Activated T-cell treated with anti-CD3 and anti-CD28 coated beads for 24 hours (primary cell): ENCODE data around the gene DNAJB9.
"Not testable (repeated sequence)": the region's sequence is repeated elsewhere in the genome, so short reads cannot be mapped to it uniquely, and the experiment has no call there.

ENCODE experiments used
- DNase-seq: peaks from one replicate; pipeline ENCODE4 v3.0.0-alpha.2; 2020; ENCODE audit warnings: low read depth

The DNAJB9 gene

DNA sequence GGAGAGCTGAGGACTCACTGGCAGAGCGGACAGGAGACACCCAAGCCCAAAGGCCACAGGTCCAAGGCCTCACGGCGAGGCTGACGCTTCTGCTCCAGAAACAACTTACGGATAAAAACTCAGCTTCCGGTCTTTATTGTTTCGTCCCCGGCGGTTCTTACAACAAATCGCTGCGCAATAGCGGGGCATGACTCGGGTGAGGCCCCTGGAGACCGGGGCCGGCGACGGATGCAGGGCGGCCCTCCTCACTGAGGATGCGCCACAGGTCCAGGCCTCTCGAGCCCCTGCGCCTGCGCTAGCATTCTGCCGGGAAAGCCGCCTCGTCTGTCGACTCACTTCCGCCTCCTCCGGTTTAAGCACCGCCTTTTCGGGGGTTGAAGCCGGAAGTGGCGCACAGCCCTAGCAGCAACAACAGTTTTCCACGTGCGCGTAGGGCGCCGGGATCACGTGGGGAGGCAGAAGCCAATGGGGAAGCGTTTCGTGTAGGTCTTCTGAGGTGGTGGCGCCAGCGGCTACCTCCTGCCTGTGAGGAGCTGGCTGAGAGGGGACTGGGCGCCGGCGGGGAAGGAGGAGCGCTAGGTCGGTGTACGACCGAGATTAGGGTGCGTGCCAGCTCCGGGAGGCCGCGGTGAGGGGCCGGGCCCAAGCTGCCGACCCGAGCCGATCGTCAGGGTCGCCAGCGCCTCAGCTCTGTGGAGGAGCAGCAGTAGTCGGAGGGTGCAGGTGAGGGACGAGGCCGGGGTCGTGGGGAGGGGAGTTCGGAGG, at the start of gene DNAJB9, which contains the start of gene THAP5:
DNAJB9 (plus strand) TSS at position 494 of the 765 bp plus-strand sequence. CDS start 1,853 bp downstream, outside the sequence.
THAP5 (minus strand) TSS at position 326 of the 765 bp plus-strand sequence; CDS start at position 189, 137 bp downstream.
- peak; percentile 99 for DNase-seq

DNA sequence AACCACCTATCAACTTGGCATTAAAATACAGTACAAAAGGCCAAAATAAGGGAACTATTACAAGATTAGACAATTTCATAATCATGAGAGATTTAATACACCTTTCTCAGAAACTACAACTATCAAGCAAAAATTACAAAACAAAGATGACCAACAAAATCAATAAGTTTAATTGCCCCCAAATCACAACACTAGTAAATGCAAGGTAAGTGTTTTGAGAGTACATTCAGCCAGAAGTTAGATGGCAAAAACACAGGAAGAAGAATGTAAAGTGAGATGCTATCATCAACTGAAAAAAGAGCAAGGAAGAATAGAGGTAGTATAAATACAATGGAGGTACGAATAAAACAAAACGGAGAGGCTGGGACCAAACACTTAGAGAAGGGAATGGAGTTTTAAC, 46.9 kb upstream of the DNAJB9 start:
- DNase-seq, result no peak

DNA sequence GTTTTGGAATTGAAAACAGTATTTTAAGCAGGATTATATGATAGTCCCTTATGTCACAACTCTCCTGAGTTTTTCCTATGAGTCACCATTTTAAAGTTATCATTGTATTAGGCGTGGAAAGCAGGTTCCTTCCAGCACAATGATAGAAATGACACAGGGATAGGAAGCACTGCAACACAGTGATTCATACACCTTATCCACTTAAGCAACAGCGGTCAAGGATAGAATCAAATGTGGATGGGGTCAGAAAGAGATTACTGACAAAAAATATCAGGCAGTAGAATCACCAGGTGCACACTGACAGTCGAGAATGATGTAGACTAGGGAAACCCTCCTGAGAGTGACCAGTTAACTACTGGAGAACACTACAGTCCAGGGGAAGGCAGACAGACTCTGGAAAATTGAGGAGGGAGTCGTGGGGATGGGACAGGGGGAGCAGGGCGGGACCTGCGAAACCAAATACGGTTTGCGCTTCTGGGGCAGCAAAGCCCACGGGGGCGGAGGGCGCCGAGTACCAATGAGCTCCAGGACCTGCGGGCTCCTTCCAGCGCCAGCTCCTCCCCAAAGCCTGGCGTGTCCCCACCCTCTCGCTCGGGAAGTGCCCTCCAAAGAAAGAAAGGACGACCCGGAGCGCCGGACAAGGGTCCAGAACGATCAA, 44.2 kb upstream of the DNAJB9 start:
- DNase-seq, result no peak

DNA sequence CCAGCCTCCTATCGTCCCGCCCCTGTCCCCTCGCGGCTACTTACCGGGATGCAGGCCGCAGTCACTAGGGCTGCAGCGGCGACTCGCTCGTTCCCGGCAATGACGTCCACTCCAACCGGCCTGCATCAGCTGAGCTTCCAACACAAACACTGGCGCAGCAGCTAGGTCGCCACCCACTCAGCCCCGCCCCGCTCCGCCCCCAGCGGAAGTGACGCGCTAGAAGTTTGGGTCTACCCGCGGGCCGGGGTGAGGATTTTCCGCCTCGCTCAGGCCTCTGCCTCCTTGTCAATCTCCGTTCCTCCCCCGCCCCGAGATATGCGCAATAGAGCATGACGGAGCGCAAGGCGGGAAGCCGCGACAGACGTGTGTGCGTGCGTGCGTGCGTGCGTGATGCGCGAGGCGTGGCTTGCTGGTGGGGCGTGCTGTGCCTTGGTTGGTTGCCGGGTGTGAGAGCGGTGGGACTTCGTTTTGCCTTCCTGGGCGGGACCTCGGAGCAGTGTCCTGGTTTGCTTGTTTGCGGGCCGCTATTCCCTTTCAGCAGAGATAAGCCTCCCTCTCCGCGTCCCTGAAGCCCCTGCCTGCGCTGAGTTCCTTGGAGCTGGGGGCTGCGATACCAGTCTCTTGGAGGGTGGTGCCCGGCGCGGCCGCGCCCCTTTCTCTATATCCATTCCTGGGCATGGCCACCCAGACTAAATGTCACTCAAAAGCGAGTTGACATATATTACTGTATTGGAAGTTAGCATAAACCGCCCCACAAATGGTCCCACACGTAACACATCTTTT, 43.5 kb upstream of the DNAJB9 start, which contains the start of gene PNPLA8:
PNPLA8 (minus strand) TSS at position 151 of the 783 bp plus-strand sequence. CDS start 10,644 bp downstream, outside the sequence.
- peak; percentile 100 for DNase-seq

DNA sequence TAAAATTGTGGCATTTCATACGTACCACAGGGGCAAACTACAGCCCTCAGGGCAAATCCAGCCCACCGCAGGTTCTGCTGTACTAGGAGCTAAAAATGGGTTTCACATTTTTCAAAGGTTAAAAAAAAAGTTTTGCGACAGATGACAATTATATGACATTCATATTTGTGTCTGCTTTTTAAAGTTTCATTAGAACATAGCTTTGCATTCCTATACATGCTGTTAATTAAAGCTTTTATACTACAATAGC, 43.0 kb upstream of the DNAJB9 start:
- no peak for DNase-seq

DNA sequence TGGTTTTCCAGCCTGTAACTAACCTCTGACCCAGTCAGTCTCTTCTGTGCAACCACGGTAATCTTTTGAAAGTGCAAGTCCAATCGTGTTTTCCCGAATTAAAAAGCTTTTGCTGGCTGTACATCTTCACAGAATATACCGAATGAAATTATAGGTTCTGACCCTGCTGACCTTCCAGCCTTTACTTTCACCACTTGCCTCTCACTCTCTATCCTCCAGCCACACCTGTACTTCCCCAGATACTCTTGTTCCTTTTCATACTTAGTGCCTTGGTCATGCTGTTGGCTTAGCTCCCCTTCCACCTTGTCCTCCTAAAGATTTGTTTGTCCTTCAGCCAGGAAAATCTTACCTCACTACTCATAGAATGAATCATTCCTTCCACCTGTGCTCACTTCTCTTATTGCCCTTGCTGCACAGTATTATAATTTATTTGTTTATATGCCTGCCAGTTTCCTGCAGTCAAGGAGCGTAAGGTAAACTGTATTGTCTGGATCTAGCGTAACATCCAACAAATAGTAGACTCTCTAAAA, 41.4 kb upstream of the DNAJB9 start:
- DNase-seq, result no peak

DNA sequence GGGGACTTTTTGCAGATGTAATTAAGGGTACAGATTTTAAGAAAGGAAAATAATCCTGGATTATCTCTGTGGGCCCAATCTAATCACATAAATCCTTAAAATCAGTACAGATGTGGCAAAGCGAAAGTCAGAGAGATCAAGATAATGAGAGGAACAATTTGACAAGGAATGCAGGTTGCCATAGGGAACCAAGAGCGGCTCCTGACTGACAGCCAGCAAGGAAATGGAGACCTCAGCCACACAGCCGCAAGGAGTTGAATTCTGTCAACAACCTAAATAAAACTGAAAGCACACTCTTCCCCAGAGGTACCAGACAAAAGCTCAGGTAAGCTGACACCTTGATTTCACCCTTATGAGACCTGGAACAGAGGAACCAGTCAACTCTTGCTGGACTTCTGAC, 40.3 kb upstream of the DNAJB9 start:
- no peak for DNase-seq

DNA sequence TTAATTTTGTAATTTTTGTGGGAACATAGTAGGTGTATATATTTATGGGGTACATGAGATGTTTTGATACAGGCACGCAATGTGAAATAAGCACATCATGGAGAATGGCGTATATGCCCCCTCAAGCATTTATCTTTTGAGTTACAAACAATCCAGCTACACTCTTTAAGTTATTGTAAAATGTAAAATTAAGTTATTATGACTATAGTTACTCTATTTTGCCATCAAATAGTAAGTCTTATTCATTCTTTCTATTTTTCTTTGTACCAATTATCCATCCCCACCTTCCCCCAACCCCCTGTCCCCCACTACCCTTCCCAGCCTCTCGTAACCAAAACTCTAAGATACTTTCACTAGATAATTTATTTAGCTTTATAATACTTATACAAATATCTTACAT, 36.0 kb upstream of the DNAJB9 start:
- DNase-seq, result no peak

DNA sequence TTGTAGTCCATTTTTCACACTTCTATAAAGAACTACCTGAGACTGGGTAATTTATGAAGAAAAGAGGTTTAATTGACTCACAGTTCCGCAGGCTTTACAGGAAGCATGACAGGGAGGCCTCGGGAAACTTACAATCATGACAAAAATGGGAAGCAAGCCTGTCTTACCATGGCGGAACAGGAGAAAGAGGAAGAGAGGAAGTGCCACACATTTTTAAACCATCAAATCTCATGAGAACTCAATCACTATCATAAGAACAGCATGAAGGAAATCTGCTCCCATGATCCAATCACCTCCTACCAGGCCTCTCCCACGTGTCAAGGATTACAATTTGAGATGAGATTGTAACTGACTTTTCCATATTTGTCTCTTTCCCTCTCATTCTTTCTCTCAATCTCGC, 34.4 kb upstream of the DNAJB9 start:
- DNase-seq, result no peak

DNA sequence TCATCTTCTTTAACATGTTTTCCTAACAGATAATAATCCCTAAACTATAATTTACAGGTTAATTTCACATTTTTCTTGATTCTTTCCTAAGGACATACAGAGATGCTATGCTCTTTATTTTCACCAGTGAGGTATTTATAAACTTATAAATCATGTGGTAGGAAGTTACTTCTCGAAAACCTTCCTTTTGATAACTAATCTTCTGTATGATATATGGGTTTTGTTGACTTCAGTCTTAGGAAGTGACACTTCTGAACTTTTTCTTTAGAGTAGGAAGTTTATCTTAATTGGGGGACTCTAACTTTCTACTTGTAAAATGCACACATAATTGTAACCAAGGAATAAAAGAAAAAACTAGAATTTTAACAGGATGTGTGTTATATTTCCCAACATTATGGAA, 33.9 kb upstream of the DNAJB9 start:
- no peak for DNase-seq

DNA sequence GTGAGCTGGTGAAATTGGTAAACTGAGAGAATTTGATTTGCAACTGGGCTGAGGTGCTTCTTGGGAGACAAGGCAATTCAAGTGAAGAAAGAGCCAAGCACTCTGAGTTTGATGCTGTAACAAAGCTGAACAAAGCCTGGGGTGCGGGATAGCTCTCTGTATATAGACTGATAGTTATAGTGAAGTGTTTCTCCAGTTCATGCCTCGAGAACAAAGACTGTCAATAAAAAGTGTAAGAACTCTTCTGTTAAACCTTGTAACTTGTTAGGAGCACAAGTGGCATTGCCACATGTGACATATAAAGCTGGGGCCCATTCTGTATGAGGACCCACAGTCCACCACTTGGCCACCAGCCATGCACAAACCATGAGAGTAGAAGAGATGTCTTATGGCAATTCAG, 32.4 kb upstream of the DNAJB9 start:
- no peak for DNase-seq

DNA sequence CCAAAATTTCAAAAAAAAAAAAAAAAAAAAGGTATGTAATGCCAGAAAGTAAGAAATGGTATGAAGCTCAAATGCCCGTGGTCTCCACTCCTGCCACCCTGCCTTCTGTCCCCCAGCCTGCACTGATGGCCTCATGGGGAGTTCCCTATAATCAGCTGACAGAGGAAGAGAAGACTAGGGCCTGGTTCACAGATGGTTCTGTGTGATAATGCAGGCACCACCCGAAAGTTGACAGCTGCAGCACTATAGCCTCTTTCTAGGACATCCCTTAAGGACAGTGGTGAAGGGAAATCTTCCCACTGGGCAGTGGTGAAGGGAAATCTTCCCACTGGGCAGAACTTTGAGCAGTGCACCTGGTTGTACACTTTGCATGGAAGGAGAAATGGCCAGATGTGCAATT, 31.4 kb upstream of the DNAJB9 start:
- not testable (repeated sequence) for DNase-seq

DNA sequence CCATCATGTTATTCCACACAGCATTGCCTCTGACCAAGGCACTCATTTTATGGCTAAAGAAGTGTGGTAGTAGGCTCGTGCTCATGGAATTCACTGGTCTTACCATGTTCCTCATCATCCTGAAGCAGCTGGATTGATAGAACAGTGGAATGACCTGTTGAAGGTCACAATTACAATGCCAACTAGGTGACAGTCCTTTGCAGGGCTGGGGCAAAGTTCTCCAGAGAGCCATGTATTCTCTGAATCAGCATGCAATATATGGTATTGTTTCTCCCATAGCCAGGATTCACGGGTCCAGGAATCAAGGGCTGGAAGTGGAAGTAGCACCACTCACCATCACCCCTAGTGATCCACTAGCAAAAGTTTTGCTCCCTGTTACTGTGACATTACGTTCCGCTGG, 31.0 kb upstream of the DNAJB9 start:
- DNase-seq, result not testable (repeated sequence)

DNA sequence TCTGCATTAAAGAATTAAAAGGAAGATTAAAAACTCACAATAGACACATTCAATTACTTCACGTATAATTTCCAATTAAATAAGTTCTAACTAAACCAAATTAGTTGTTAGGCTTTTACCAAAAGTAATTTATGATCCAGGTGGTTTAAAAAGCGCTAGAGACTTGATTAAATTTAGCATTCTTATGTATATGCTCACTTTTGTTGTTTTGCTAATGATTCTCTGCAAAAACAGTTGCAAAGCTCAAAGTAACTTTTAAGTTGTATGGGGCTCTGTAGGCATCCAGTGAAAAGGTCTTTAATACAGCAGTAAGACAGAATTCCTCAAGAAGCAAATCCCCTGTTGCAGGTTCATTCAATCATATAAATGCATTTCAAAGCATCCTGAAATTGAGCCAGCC, 28.2 kb upstream of the DNAJB9 start:
- DNase-seq, result no peak

DNA sequence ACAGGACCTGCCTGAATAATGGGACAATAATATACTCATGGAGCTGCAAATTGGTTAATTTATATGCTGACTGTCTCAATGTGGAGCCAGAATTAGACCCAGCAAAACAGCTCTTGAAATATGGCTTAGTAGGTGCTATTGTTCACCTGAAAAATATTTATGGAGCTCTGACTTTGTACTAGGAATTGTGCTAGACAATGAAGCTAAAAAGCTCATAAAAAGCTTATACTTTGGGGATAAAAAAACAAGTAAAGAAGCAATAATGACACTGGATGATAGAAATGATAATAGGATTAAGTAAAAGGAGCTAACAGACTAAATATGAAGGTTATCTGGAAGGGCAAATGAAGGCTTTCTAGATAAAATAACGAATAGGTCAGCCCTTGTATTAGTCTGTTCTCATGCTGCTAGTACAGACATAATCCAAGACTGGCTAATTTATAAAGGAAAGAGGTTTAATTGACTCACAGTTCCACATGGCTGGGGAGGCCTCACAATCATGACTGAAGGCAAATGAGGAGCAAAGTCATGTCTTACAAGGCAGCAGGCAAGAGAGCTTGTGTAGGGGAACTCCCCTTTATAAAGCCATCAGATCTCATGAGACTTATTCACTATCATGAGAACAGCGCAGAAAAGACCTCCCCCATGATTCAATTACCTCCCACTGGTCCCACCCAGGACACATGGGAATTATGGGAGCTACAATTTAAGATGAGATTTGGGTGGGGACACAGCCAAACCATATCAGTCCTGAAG, 21.4 kb upstream of the DNAJB9 start:
- not testable (repeated sequence) for DNase-seq

DNA sequence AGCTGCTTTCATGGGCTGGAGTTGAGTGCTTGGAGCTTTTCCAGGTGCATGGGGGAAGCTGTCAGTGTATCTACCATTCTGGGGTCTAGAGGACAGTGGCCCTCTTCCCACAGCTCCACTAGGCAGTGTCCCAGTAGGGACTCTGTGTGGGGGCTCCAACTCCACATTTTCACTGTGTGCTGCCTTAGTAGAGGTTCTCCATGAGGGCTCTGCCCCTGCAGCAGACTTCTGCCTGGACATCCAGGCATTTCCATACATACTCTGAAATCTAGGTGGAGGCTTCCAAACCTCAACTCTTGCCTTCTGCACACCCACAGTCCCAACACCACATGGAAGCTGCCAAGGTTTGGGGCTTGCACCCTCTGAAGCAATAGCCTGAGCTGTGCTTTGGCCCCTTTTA, 13.0 kb upstream of the DNAJB9 start:
- not testable (repeated sequence) for DNase-seq

DNA sequence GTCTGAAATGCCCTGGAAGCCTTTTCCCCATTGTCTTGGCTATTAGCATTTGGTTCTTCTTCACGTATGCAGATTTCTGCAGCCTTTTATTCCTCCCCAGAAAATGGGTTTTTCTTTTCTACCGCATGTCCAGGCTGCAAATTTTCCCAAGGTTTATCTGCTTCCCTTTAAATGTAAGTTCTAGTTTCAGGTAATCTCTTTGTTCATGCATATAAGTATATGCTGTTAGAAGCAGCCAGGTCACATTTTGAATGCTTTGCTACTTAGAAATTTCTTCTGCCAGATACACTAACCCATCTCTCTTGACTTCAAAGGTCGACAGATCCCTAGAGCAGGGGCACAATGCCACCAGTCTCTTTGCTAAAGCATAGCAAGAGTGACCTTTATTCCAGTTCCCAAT, 12.5 kb upstream of the DNAJB9 start:
- no peak for DNase-seq

DNA sequence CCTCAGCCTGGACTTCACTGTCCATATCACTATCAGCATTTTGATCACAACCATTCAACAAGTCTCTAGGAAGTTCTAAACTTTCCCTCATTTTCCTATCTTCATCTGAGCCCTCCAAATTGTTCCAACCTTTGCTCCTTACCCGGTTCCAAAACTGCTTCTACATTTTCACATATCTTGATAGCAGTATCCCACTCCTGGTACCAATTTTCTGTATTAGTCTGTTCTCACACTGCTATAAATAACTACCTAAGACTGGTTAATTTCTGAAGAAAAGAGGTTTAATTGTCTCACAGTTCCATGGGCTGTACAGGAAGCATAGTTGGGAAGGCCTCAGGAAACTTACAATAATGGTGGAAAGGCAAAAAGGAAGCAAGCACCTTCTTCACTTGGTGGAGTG, 12.1 kb upstream of the DNAJB9 start:
- DNase-seq, result no peak

DNA sequence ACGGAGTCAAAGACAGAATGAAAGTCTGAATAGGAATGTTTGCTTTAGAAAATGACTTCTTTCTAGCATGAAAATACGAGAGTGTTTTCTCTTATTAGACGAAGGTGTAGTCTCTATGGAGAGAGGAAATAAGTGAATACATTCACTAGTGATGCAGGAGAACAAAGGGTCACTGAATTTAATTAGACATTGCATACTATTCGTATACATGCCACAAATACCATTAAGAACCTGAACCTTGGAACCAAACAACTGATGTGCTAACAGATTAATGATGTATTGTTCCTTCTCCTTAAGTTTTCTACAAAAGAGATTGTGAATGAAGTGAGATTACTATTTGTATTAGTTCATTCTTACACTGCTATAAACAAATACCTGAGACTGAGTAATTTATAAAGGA, 10.4 kb upstream of the DNAJB9 start:
- no peak for DNase-seq

DNA sequence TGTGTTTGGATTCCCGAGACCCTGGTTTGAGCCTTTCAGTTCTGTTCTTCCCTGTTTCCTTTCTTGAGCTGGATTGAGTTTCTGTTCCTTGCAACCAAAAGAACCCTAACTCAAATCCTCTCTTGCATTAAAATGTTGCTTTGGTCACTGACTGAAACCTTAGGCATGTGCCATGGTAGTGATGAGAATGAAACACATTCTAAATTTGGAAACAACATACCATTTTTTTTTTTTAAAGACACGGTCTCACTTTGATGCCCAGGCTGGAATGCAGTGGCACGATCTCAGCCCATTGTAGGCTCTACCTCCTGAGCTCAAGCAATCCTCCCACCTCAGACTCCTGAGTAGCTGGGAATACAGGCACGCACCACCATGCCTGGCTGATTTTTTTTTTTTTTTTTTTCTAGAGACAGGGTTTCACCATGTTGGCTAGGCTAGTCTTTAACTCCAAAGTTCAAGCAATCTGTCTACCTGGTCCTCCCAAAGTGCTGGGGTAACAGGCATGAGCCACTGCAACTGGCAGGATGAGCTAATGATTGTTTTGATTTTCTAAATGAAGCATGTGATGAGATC, 8.5 kb upstream of the DNAJB9 start:
- no peak for DNase-seq

DNA sequence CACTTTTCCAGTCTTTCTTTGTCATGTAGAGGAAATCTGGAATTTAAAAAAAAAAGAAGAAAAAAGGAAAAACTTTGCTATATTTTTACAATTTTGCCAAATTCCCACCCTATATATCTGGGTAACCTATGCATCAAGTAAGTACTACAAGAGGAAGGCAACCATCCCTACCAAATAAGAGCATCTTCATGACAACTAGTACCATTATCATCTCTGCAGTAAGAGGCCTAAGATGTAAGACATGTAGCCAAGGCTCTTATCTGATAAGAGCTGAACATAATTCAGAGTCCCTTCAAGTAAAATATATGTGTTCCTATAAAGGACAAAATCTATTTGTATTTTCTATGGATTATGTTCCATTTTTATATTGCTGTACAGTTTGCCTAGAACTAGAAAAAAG, 3.7 kb upstream of the DNAJB9 start:
- DNase-seq, result no peak
